IMR-90 (cell line): Measurements from ENCODE around the gene MPP4. TPM values are rescaled to one million over a fixed set of nuclear protein-coding genes. Genes with fewer than 3 reads are reported as not detected.

ENCODE experiments used
- ATAC-seq: fragments of 200-7000 bp; cut with Tn5 transposase; 2 replicates; pipeline ENCODE4 v1.9.1; 2020; ENCODE audit warnings: low read depth, mild to moderate bottlenecking, moderate library complexity
- BruUV-seq: library from RNA; stranded (reverse); fragments of 400-500 nt; replicated peaks from 2 replicates; lab custom pipeline; 2021; lab: Mats Ljungman, UMichigan
- CTCF ChIA-PET: fragments of 300-600 bp; formaldehyde crosslinking; extraction: SDS; loops from one replicate; lab custom pipeline; 2021; ENCODE audit warnings: antibody characterized with exemption; lab: Yijun Ruan, JAX
- POLR2A ChIA-PET: fragments of 300-600 bp; sonication (Branson Sonifier 250); formaldehyde crosslinking; loops from one replicate; lab custom pipeline; 2022; ENCODE audit warnings: antibody characterized with exemption; ENCODE audit not compliant: unreplicated experiment; lab: Charles Lee
- DNase-seq: peaks from one replicate; pipeline ENCODE4 v3.0.0; 2013
- H2AFZ ChIP-seq: replicated peaks from 2 replicates; pipeline ENCODE3; 2013; ENCODE audit warnings: low read length, mild to moderate bottlenecking; ENCODE audit not compliant: poor library complexity
- H2AK5ac ChIP-seq: 2 replicates; pipeline ENCODE4 v1.6.1; 2013; ENCODE audit warnings: low read depth, low read length, inconsistent platforms
- H2AK9ac ChIP-seq: replicated peaks from 2 replicates; pipeline ENCODE3; 2013; ENCODE audit warnings: mild to moderate bottlenecking, low read depth, low read length, moderate library complexity; ENCODE audit not compliant: poor library complexity
- H2BK120ac ChIP-seq: 2 replicates; pipeline ENCODE4 v1.6.1; 2013; ENCODE audit warnings: low read depth, low read length, inconsistent platforms
- H2BK15ac ChIP-seq: 3 replicates; pipeline ENCODE4 v1.6.1; 2013; ENCODE audit warnings: low read depth, low read length, inconsistent platforms
- H2BK20ac ChIP-seq: 2 replicates; pipeline ENCODE4 v1.6.1; 2013; ENCODE audit warnings: low read depth, mild to moderate bottlenecking, inconsistent platforms, low read length, moderate library complexity
- H2BK5ac ChIP-seq: 2 replicates; pipeline ENCODE4 v1.6.1; 2013; ENCODE audit warnings: mild to moderate bottlenecking, low read depth, low read length, inconsistent platforms; ENCODE audit not compliant: poor library complexity, severe bottlenecking
- H3K14ac ChIP-seq: replicated peaks from 2 replicates; pipeline ENCODE4 v1.6.1; 2013; ENCODE audit warnings: low read depth, low read length, inconsistent platforms
- H3K18ac ChIP-seq: 2 replicates; pipeline ENCODE4 v1.6.1; 2013; ENCODE audit warnings: low read depth, low read length, control low read depth
- H3K23ac ChIP-seq: 2 replicates; pipeline ENCODE4 v1.6.1; 2013; ENCODE audit warnings: low read depth, low read length, inconsistent platforms
- H3K27ac ChIP-seq: 2 replicates; pipeline ENCODE4 v1.5.1; 2013; ENCODE audit warnings: mild to moderate bottlenecking, control low read depth, low read length; ENCODE audit not compliant: insufficient read depth
- H3K27me3 ChIP-seq: 2 replicates; pipeline ENCODE4 v1.6.1; 2013; ENCODE audit warnings: low read length; ENCODE audit not compliant: control insufficient read depth, insufficient read depth
- H3K36me3 ChIP-seq: 2 replicates; pipeline ENCODE4 v1.6.1; 2013; ENCODE audit warnings: low read length, mixed read lengths; ENCODE audit not compliant: control insufficient read depth, insufficient read depth
- H3K4ac ChIP-seq: 2 replicates; pipeline ENCODE4 v1.6.1; 2013; ENCODE audit warnings: low read depth, low read length, inconsistent platforms
- H3K4me1 ChIP-seq: 2 replicates; pipeline ENCODE4 v1.6.1; 2013; ENCODE audit warnings: low read length, mixed read lengths; ENCODE audit not compliant: control insufficient read depth, insufficient read depth
- H3K4me2 ChIP-seq: 2 replicates; pipeline ENCODE4 v1.6.1; 2013; ENCODE audit warnings: low read depth, mild to moderate bottlenecking, control low read depth, low read length, moderate library complexity
- H3K4me3 ChIP-seq: 2 replicates; pipeline ENCODE4 v1.5.1; 2013; ENCODE audit warnings: low read depth, mild to moderate bottlenecking, control low read depth, low read length, moderate library complexity; ENCODE audit not compliant: insufficient read depth
- H3K56ac ChIP-seq: 2 replicates; pipeline ENCODE4 v1.6.1; 2013; ENCODE audit warnings: low read length, inconsistent platforms; ENCODE audit not compliant: insufficient read depth; ENCODE audit errors: extremely low read depth
- H3K79me1 ChIP-seq, 2 experiments: 2 replicates each; pipeline ENCODE4 v1.6.1; 2013; ENCODE audit warnings: low read length in 2 of 2, inconsistent platforms in 1 of 2, low read depth in 1 of 2
- H3K9ac ChIP-seq: 2 replicates; pipeline ENCODE4 v1.6.1; 2013; ENCODE audit warnings: low read depth, low read length, control low read depth
- H3K9me1 ChIP-seq: 2 replicates; pipeline ENCODE4 v1.6.1; 2013; ENCODE audit warnings: low read length, inconsistent platforms; ENCODE audit not compliant: insufficient read depth
- H3K9me3 ChIP-seq: 2 replicates; pipeline ENCODE4 v1.6.1; 2013; ENCODE audit warnings: low read length; ENCODE audit not compliant: control insufficient read depth, insufficient read depth
- H4K20me1 ChIP-seq: 2 replicates; pipeline ENCODE4 v1.6.1; 2013; ENCODE audit warnings: low read length, inconsistent platforms; ENCODE audit not compliant: insufficient read depth
- H4K5ac ChIP-seq: 2 replicates; pipeline ENCODE4 v1.6.1; 2013; ENCODE audit warnings: mild to moderate bottlenecking, low read depth, low read length, control low read depth
- H4K8ac ChIP-seq, 2 experiments: 2 replicates each; pipeline ENCODE4 v1.6.1; 2013; ENCODE audit warnings: low read depth in 2 of 2, low read length in 2 of 2, control low read depth in 1 of 2, inconsistent platforms in 1 of 2
- H4K91ac ChIP-seq: 2 replicates; pipeline ENCODE4 v1.6.1; 2013; ENCODE audit warnings: low read depth, low read length, inconsistent platforms; ENCODE audit not compliant: insufficient read depth
- BHLHE40 ChIP-seq: fragments of 150-350 bp; IDR thresholded peaks from 2 replicates; pipeline ENCODE4 v1.6.1; 2016; ENCODE audit warnings: mild to moderate bottlenecking, low read depth, low read length
- CEBPB ChIP-seq: IDR thresholded peaks from 2 replicates; pipeline ENCODE4 v1.6.1; 2012; ENCODE audit warnings: low read depth, low read length, improper control_type of control experiment
- CHD1 ChIP-seq: IDR thresholded peaks from 2 replicates; pipeline ENCODE4 v1.6.1; 2012; ENCODE audit warnings: low read depth, low read length, improper control_type of control experiment
- FOS ChIP-seq: fragments of 150-350 bp; IDR thresholded peaks from 2 replicates; pipeline ENCODE4 v1.6.1; 2016; ENCODE audit warnings: low read depth, low read length
- MAFK ChIP-seq: IDR thresholded peaks from 2 replicates; pipeline ENCODE4 v1.6.1; 2012; ENCODE audit warnings: low read depth, low read length, improper control_type of control experiment
- MAZ ChIP-seq: IDR thresholded peaks from 2 replicates; pipeline ENCODE4 v1.6.1; 2012; ENCODE audit warnings: low read depth, mild to moderate bottlenecking, low read length, improper control_type of control experiment, moderate library complexity, borderline replicate concordance
- MXI1 ChIP-seq: IDR thresholded peaks from 2 replicates; pipeline ENCODE4 v1.6.1; 2012; ENCODE audit warnings: low read depth, mild to moderate bottlenecking, low read length, moderate library complexity, borderline replicate concordance
- NFE2L2 ChIP-seq: fragments of 150-350 bp; IDR thresholded peaks from 2 replicates; pipeline ENCODE4 v1.6.1; 2016; ENCODE audit warnings: low read depth, mild to moderate bottlenecking, low read length
- POLR2A ChIP-seq: IDR thresholded peaks from 2 replicates; pipeline ENCODE4 v1.6.1; 2012; ENCODE audit warnings: mild to moderate bottlenecking, low read depth, low read length
- RAD21 ChIP-seq: IDR thresholded peaks from 2 replicates; pipeline ENCODE4 v1.6.1; 2012; ENCODE audit warnings: low read length, improper control_type of control experiment
- RCOR1 ChIP-seq: IDR thresholded peaks from 2 replicates; pipeline ENCODE4 v1.6.1; 2012; ENCODE audit warnings: mild to moderate bottlenecking, low read length, improper control_type of control experiment; ENCODE audit not compliant: insufficient replicate concordance
- RFX5 ChIP-seq: IDR thresholded peaks from 2 replicates; pipeline ENCODE4 v1.8.0; 2012; ENCODE audit warnings: low read depth, mild to moderate bottlenecking, low read length, moderate library complexity
- SMC3 ChIP-seq: fragments of 150-350 bp; IDR thresholded peaks from 2 replicates; pipeline ENCODE4 v1.6.1; 2016; ENCODE audit warnings: low read depth, mild to moderate bottlenecking, antibody characterized with exemption, low read length, moderate library complexity
- WGBS, 2 experiments: methylation state at CpG; one replicate each; pipeline versions ENCODE4 v1.1.5 to v1.1.7; 2013; ENCODE audit warnings: missing lambda C conversion rate in 2 of 2; ENCODE audit not compliant: insufficient read length in 1 of 2; ENCODE audit errors: extremely low coverage in 2 of 2; 5-methylcytosine and 5-hydroxymethylcytosine counted together
- dilution Hi-C: fragments of 300-500 bp; cut with HindIII; formaldehyde crosslinking; loops from one replicate; pipeline ENCODE4 v1.14.3; 2018; ENCODE audit warnings: low sequenced_read_pairs; ENCODE audit not compliant: unreplicated experiment
- in situ Hi-C: fragments of 300-500 bp; cut with MboI; formaldehyde crosslinking; loops from 3 replicates; pipeline ENCODE4 v1.14.3; 2019; ENCODE audit warnings: low sequenced_read_pairs, inconsistent platforms, mixed read lengths
- intact Hi-C: fragments of 100-400 bp; cut with micrococcal nuclease; formaldehyde crosslinking; loops from 2 replicates; pipeline ENCODE4 v1.10.0; 2022
- polyA plus RNA-seq, 3 experiments: library from polyadenylated mRNA; depleted of rRNA; stranded (reverse); fragments of >200 nt; gene quantifications; 2 replicates each; pipeline ENCODE4 v1.2.3, GENCODE V29; 2012; ENCODE audit warnings: low replicate concordance in 1 of 3
- total RNA-seq: library from RNA; depleted of rRNA; stranded (reverse); fragments of >200 nt; gene quantifications from 2 replicates; pipeline ENCODE4 v1.2.3, GENCODE V29; 2012
- TF ChIP-seq, protein P1 (sequence below): fragments of 150-350 bp; IDR thresholded peaks from 2 replicates; pipeline ENCODE4 v1.6.1; 2017; ENCODE audit warnings: mild to moderate bottlenecking, antibody characterized with exemption, low read length, low read depth
- TF ChIP-seq, protein P2 (sequence below): fragments of 150-350 bp; IDR thresholded peaks from 2 replicates; pipeline ENCODE4 v1.6.1; 2016; ENCODE audit warnings: low read depth, mild to moderate bottlenecking, low read length, moderate library complexity, borderline replicate concordance
- TF ChIP-seq, protein P3 (sequence below): conservative IDR thresholded peaks from 2 replicates; pipeline ENCODE4 v1.5.1; 2012; ENCODE audit warnings: mild to moderate bottlenecking, low read depth, low read length, improper control_type of control experiment

Gene MPP4
- total and polyA plus RNA-seq, 2 of the 4 experiments (the other 2 are of a cell fraction), result 11.8 to 14.9 TPM

DNA sequence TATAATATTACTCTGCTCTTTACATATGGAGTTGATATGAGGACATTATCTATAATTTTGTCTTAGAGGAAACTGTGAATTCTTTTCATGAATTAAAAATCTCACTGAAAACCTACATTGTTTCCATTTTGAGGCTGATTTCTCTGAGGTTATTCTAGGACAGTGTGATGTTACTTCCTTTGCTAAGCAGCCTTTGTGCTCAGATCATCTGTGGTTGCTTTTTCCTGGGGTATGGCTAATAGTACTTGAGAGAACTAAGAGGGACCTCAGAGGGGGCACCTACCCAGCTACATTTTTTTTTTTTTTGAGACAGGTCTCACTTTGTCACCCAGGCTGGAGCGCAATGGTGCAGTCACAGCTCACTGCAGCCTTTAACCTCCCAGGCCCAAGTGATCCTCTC is 8.7 kb upstream of the MPP4 start:
- H4K91ac ChIP-seq, result no peak overlapping the region
- H4K8ac ChIP-seq, result no peak overlapping the region
- H3K18ac ChIP-seq, result no peak overlapping the region
- H3K36me3 ChIP-seq, result peaks cover 18% of the 10 kb centered on the region
- no peak overlapping the region for H2BK15ac ChIP-seq
- H2AK5ac ChIP-seq, result no peak overlapping the region
- BruUV-seq, result no TSS peak
- H3K4me1 ChIP-seq, result no peaks in the 10 kb centered on the region
- no peak overlapping the region for H2AFZ ChIP-seq
- no peak overlapping the region for H2BK120ac ChIP-seq
- H3K4me2 ChIP-seq, result no peak overlapping the region
- dilution Hi-C loops (no loop called here), intact Hi-C loops (loop anchor here (10.0 kb wide), 1 partner anchor 472 kb away; no protein-coding TSS in a partner anchor), in situ Hi-C loops (no loop called here)
- H2AK9ac ChIP-seq, result no peak overlapping the region
- no peak overlapping the region for H2BK5ac ChIP-seq
- no peaks in the 10 kb centered on the region for H3K9me3 ChIP-seq
- ATAC-seq (no peak), DNase-seq (no peak)
- H3K23ac ChIP-seq, result no peak overlapping the region
- no peak overlapping the region for H3K4me3 ChIP-seq
- no CpG with 5 or more reads among the region's 1 CpG for WGBS, 2 experiments
- CTCF ChIA-PET, result interaction anchor here (0.6 kb wide), 1 partner anchor 346 kb away, joined by 3 read pairs; no protein-coding TSS in a partner anchor
- TF ChIP-seq MAFK (no peak), MAZ (no peak), MXI1 (no peak), CEBPB (no peak), RAD21 (no peak), NFE2L2 (no peak), SMC3 (no peak), FOS (no peak), POLR2A (no peak), RCOR1 (no peak), CHD1 (no peak), RFX5 (no peak), BHLHE40 (no peak)
- TF ChIP-seq, protein P1, sequence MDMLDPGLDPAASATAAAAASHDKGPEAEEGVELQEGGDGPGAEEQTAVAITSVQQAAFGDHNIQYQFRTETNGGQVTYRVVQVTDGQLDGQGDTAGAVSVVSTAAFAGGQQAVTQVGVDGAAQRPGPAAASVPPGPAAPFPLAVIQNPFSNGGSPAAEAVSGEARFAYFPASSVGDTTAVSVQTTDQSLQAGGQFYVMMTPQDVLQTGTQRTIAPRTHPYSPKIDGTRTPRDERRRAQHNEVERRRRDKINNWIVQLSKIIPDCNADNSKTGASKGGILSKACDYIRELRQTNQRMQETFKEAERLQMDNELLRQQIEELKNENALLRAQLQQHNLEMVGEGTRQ, result no peak
- TF ChIP-seq, protein P2, sequence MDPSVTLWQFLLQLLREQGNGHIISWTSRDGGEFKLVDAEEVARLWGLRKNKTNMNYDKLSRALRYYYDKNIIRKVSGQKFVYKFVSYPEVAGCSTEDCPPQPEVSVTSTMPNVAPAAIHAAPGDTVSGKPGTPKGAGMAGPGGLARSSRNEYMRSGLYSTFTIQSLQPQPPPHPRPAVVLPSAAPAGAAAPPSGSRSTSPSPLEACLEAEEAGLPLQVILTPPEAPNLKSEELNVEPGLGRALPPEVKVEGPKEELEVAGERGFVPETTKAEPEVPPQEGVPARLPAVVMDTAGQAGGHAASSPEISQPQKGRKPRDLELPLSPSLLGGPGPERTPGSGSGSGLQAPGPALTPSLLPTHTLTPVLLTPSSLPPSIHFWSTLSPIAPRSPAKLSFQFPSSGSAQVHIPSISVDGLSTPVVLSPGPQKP, result no peak
- TF ChIP-seq, protein P3, sequence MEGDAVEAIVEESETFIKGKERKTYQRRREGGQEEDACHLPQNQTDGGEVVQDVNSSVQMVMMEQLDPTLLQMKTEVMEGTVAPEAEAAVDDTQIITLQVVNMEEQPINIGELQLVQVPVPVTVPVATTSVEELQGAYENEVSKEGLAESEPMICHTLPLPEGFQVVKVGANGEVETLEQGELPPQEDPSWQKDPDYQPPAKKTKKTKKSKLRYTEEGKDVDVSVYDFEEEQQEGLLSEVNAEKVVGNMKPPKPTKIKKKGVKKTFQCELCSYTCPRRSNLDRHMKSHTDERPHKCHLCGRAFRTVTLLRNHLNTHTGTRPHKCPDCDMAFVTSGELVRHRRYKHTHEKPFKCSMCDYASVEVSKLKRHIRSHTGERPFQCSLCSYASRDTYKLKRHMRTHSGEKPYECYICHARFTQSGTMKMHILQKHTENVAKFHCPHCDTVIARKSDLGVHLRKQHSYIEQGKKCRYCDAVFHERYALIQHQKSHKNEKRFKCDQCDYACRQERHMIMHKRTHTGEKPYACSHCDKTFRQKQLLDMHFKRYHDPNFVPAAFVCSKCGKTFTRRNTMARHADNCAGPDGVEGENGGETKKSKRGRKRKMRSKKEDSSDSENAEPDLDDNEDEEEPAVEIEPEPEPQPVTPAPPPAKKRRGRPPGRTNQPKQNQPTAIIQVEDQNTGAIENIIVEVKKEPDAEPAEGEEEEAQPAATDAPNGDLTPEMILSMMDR, result no peak
- H4K5ac ChIP-seq, result no peak overlapping the region
- H3K14ac ChIP-seq, result no peak overlapping the region
- H3K27ac ChIP-seq, result no peak overlapping the region
- H3K56ac ChIP-seq, result no peak overlapping the region
- no peaks in the 10 kb centered on the region for H3K27me3 ChIP-seq
- H3K79me1 ChIP-seq, result no peaks in the 10 kb centered on the region; a peak in 1 of 4 replicates
- H2BK20ac ChIP-seq, result no peak overlapping the region
- H3K4ac ChIP-seq, result no peak overlapping the region
- POLR2A ChIA-PET, result no interaction called here
- no peaks in the 10 kb centered on the region for H3K9me1 ChIP-seq
- no peak overlapping the region for H3K9ac ChIP-seq
- H4K20me1 ChIP-seq, result no peaks in the 10 kb centered on the region
